IMR-90 (cell line): ENCODE measurements around the gene SLC22A12. TPM values are rescaled to one million over a fixed set of nuclear protein-coding genes. Genes with fewer than 3 reads are reported as not detected.

Source experiments
- ATAC-seq: fragments of 200-7000 bp; cut with Tn5 transposase; 2 replicates; pipeline ENCODE4 v1.9.1; 2020; ENCODE audit warnings: low read depth, mild to moderate bottlenecking, moderate library complexity
- BruUV-seq: library from RNA; stranded (reverse); fragments of 400-500 nt; replicated peaks from 2 replicates; lab custom pipeline; 2021; lab: Mats Ljungman, UMichigan
- CTCF ChIA-PET: fragments of 300-600 bp; formaldehyde crosslinking; extraction: SDS; loops from one replicate; lab custom pipeline; 2021; ENCODE audit warnings: antibody characterized with exemption; lab: Yijun Ruan, JAX
- POLR2A ChIA-PET: fragments of 300-600 bp; sonication (Branson Sonifier 250); formaldehyde crosslinking; loops from one replicate; lab custom pipeline; 2022; ENCODE audit warnings: antibody characterized with exemption; ENCODE audit not compliant: unreplicated experiment; lab: Charles Lee
- DNase-seq: peaks from one replicate; pipeline ENCODE4 v3.0.0; 2013
- H2AFZ ChIP-seq: replicated peaks from 2 replicates; pipeline ENCODE3; 2013; ENCODE audit warnings: low read length, mild to moderate bottlenecking; ENCODE audit not compliant: poor library complexity
- H2AK5ac ChIP-seq: 2 replicates; pipeline ENCODE4 v1.6.1; 2013; ENCODE audit warnings: low read depth, low read length, inconsistent platforms
- H2AK9ac ChIP-seq: replicated peaks from 2 replicates; pipeline ENCODE3; 2013; ENCODE audit warnings: mild to moderate bottlenecking, low read depth, low read length, moderate library complexity; ENCODE audit not compliant: poor library complexity
- H2BK120ac ChIP-seq: 2 replicates; pipeline ENCODE4 v1.6.1; 2013; ENCODE audit warnings: low read depth, low read length, inconsistent platforms
- H2BK15ac ChIP-seq: 3 replicates; pipeline ENCODE4 v1.6.1; 2013; ENCODE audit warnings: low read depth, low read length, inconsistent platforms
- H2BK20ac ChIP-seq: 2 replicates; pipeline ENCODE4 v1.6.1; 2013; ENCODE audit warnings: low read depth, mild to moderate bottlenecking, inconsistent platforms, low read length, moderate library complexity
- H2BK5ac ChIP-seq: 2 replicates; pipeline ENCODE4 v1.6.1; 2013; ENCODE audit warnings: mild to moderate bottlenecking, low read depth, low read length, inconsistent platforms; ENCODE audit not compliant: poor library complexity, severe bottlenecking
- H3K14ac ChIP-seq: replicated peaks from 2 replicates; pipeline ENCODE4 v1.6.1; 2013; ENCODE audit warnings: low read depth, low read length, inconsistent platforms
- H3K18ac ChIP-seq: 2 replicates; pipeline ENCODE4 v1.6.1; 2013; ENCODE audit warnings: low read depth, low read length, control low read depth
- H3K23ac ChIP-seq: 2 replicates; pipeline ENCODE4 v1.6.1; 2013; ENCODE audit warnings: low read depth, low read length, inconsistent platforms
- H3K27ac ChIP-seq: 2 replicates; pipeline ENCODE4 v1.5.1; 2013; ENCODE audit warnings: mild to moderate bottlenecking, control low read depth, low read length; ENCODE audit not compliant: insufficient read depth
- H3K27me3 ChIP-seq: 2 replicates; pipeline ENCODE4 v1.6.1; 2013; ENCODE audit warnings: low read length; ENCODE audit not compliant: control insufficient read depth, insufficient read depth
- H3K36me3 ChIP-seq: 2 replicates; pipeline ENCODE4 v1.6.1; 2013; ENCODE audit warnings: low read length, mixed read lengths; ENCODE audit not compliant: control insufficient read depth, insufficient read depth
- H3K4ac ChIP-seq: 2 replicates; pipeline ENCODE4 v1.6.1; 2013; ENCODE audit warnings: low read depth, low read length, inconsistent platforms
- H3K4me1 ChIP-seq: 2 replicates; pipeline ENCODE4 v1.6.1; 2013; ENCODE audit warnings: low read length, mixed read lengths; ENCODE audit not compliant: control insufficient read depth, insufficient read depth
- H3K4me2 ChIP-seq: 2 replicates; pipeline ENCODE4 v1.6.1; 2013; ENCODE audit warnings: low read depth, mild to moderate bottlenecking, control low read depth, low read length, moderate library complexity
- H3K4me3 ChIP-seq: 2 replicates; pipeline ENCODE4 v1.5.1; 2013; ENCODE audit warnings: low read depth, mild to moderate bottlenecking, control low read depth, low read length, moderate library complexity; ENCODE audit not compliant: insufficient read depth
- H3K56ac ChIP-seq: 2 replicates; pipeline ENCODE4 v1.6.1; 2013; ENCODE audit warnings: low read length, inconsistent platforms; ENCODE audit not compliant: insufficient read depth; ENCODE audit errors: extremely low read depth
- H3K79me1 ChIP-seq, 2 experiments: 2 replicates each; pipeline ENCODE4 v1.6.1; 2013; ENCODE audit warnings: low read length in 2 of 2, inconsistent platforms in 1 of 2, low read depth in 1 of 2
- H3K9ac ChIP-seq: 2 replicates; pipeline ENCODE4 v1.6.1; 2013; ENCODE audit warnings: low read depth, low read length, control low read depth
- H3K9me1 ChIP-seq: 2 replicates; pipeline ENCODE4 v1.6.1; 2013; ENCODE audit warnings: low read length, inconsistent platforms; ENCODE audit not compliant: insufficient read depth
- H3K9me3 ChIP-seq: 2 replicates; pipeline ENCODE4 v1.6.1; 2013; ENCODE audit warnings: low read length; ENCODE audit not compliant: control insufficient read depth, insufficient read depth
- H4K20me1 ChIP-seq: 2 replicates; pipeline ENCODE4 v1.6.1; 2013; ENCODE audit warnings: low read length, inconsistent platforms; ENCODE audit not compliant: insufficient read depth
- H4K5ac ChIP-seq: 2 replicates; pipeline ENCODE4 v1.6.1; 2013; ENCODE audit warnings: mild to moderate bottlenecking, low read depth, low read length, control low read depth
- H4K8ac ChIP-seq, 2 experiments: 2 replicates each; pipeline ENCODE4 v1.6.1; 2013; ENCODE audit warnings: low read depth in 2 of 2, low read length in 2 of 2, control low read depth in 1 of 2, inconsistent platforms in 1 of 2
- H4K91ac ChIP-seq: 2 replicates; pipeline ENCODE4 v1.6.1; 2013; ENCODE audit warnings: low read depth, low read length, inconsistent platforms; ENCODE audit not compliant: insufficient read depth
- BHLHE40 ChIP-seq: fragments of 150-350 bp; IDR thresholded peaks from 2 replicates; pipeline ENCODE4 v1.6.1; 2016; ENCODE audit warnings: mild to moderate bottlenecking, low read depth, low read length
- CHD1 ChIP-seq: IDR thresholded peaks from 2 replicates; pipeline ENCODE4 v1.6.1; 2012; ENCODE audit warnings: low read depth, low read length, improper control_type of control experiment
- MAFK ChIP-seq: IDR thresholded peaks from 2 replicates; pipeline ENCODE4 v1.6.1; 2012; ENCODE audit warnings: low read depth, low read length, improper control_type of control experiment
- MAZ ChIP-seq: IDR thresholded peaks from 2 replicates; pipeline ENCODE4 v1.6.1; 2012; ENCODE audit warnings: low read depth, mild to moderate bottlenecking, low read length, improper control_type of control experiment, moderate library complexity, borderline replicate concordance
- MXI1 ChIP-seq: IDR thresholded peaks from 2 replicates; pipeline ENCODE4 v1.6.1; 2012; ENCODE audit warnings: low read depth, mild to moderate bottlenecking, low read length, moderate library complexity, borderline replicate concordance
- NFE2L2 ChIP-seq: fragments of 150-350 bp; IDR thresholded peaks from 2 replicates; pipeline ENCODE4 v1.6.1; 2016; ENCODE audit warnings: low read depth, mild to moderate bottlenecking, low read length
- POLR2A ChIP-seq: IDR thresholded peaks from 2 replicates; pipeline ENCODE4 v1.6.1; 2012; ENCODE audit warnings: mild to moderate bottlenecking, low read depth, low read length
- RAD21 ChIP-seq: IDR thresholded peaks from 2 replicates; pipeline ENCODE4 v1.6.1; 2012; ENCODE audit warnings: low read length, improper control_type of control experiment
- RCOR1 ChIP-seq: IDR thresholded peaks from 2 replicates; pipeline ENCODE4 v1.6.1; 2012; ENCODE audit warnings: mild to moderate bottlenecking, low read length, improper control_type of control experiment; ENCODE audit not compliant: insufficient replicate concordance
- RFX5 ChIP-seq: IDR thresholded peaks from 2 replicates; pipeline ENCODE4 v1.8.0; 2012; ENCODE audit warnings: low read depth, mild to moderate bottlenecking, low read length, moderate library complexity
- SMC3 ChIP-seq: fragments of 150-350 bp; IDR thresholded peaks from 2 replicates; pipeline ENCODE4 v1.6.1; 2016; ENCODE audit warnings: low read depth, mild to moderate bottlenecking, antibody characterized with exemption, low read length, moderate library complexity
- WGBS, 2 experiments: methylation state at CpG; one replicate each; pipeline versions ENCODE4 v1.1.5 to v1.1.7; 2013; ENCODE audit warnings: missing lambda C conversion rate in 2 of 2; ENCODE audit not compliant: insufficient read length in 1 of 2; ENCODE audit errors: extremely low coverage in 2 of 2; 5-methylcytosine and 5-hydroxymethylcytosine counted together
- dilution Hi-C: fragments of 300-500 bp; cut with HindIII; formaldehyde crosslinking; loops from one replicate; pipeline ENCODE4 v1.14.3; 2018; ENCODE audit warnings: low sequenced_read_pairs; ENCODE audit not compliant: unreplicated experiment
- in situ Hi-C: fragments of 300-500 bp; cut with MboI; formaldehyde crosslinking; loops from 3 replicates; pipeline ENCODE4 v1.14.3; 2019; ENCODE audit warnings: low sequenced_read_pairs, inconsistent platforms, mixed read lengths
- intact Hi-C: fragments of 100-400 bp; cut with micrococcal nuclease; formaldehyde crosslinking; loops from 2 replicates; pipeline ENCODE4 v1.10.0; 2022
- polyA plus RNA-seq, 3 experiments: library from polyadenylated mRNA; depleted of rRNA; stranded (reverse); fragments of >200 nt; gene quantifications; 2 replicates each; pipeline ENCODE4 v1.2.3, GENCODE V29; 2012; ENCODE audit warnings: low replicate concordance in 1 of 3
- total RNA-seq: library from RNA; depleted of rRNA; stranded (reverse); fragments of >200 nt; gene quantifications from 2 replicates; pipeline ENCODE4 v1.2.3, GENCODE V29; 2012
- TF ChIP-seq, protein P1 (sequence below): conservative IDR thresholded peaks from 2 replicates; pipeline ENCODE4 v1.5.1; 2012; ENCODE audit warnings: mild to moderate bottlenecking, low read depth, low read length, improper control_type of control experiment
- TF ChIP-seq, protein P2 (sequence below): fragments of 150-350 bp; IDR thresholded peaks from 2 replicates; pipeline ENCODE4 v1.6.1; 2016; ENCODE audit warnings: low read depth, mild to moderate bottlenecking, low read length, moderate library complexity, borderline replicate concordance

The SLC22A12 gene
- total and polyA plus RNA-seq, 2 of the 4 experiments (the other 2 are of a cell fraction): not detected

DNA sequence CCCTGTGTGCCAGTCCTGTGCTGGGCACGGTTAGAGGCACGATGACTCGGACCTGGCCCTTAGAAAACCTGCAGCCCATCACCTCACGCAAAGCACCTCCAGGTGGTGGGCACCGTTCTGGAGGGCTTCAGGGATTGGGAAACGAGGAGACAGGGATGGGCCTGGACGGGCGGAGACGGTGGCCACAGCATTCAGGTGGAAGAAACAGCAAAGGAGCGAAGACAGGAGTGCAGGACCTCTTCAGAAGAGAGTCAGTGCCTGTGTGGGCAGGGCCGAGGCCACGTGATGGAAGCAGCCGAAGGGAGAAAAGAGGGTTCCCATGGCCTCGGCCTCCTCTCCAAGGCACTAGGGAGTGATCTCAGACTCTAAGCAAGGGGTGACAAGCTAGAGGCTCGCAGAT, 8.1 kb upstream of the SLC22A12 start:
- no peak overlapping the region for H3K56ac ChIP-seq
- H3K27ac ChIP-seq: no peak overlapping the region
- peaks cover 34% of the 10 kb centered on the region for H3K27me3 ChIP-seq
- H2BK20ac ChIP-seq: no peak overlapping the region
- POLR2A ChIA-PET: no interaction called here
- CTCF ChIA-PET: no interaction called here
- in situ Hi-C loops (no loop called here), intact Hi-C loops (no loop called here), dilution Hi-C loops (no loop called here)
- no peak overlapping the region for H3K9ac ChIP-seq
- no peaks in the 10 kb centered on the region for H3K79me1 ChIP-seq
- no peaks in the 10 kb centered on the region for H3K36me3 ChIP-seq
- H2BK120ac ChIP-seq: no peak overlapping the region
- no peak overlapping the region for H2BK5ac ChIP-seq
- no peak overlapping the region for H3K4me3 ChIP-seq
- TF ChIP-seq RCOR1: no peak
- no peak for TF ChIP-seq MAFK
- TF ChIP-seq, protein P1, sequence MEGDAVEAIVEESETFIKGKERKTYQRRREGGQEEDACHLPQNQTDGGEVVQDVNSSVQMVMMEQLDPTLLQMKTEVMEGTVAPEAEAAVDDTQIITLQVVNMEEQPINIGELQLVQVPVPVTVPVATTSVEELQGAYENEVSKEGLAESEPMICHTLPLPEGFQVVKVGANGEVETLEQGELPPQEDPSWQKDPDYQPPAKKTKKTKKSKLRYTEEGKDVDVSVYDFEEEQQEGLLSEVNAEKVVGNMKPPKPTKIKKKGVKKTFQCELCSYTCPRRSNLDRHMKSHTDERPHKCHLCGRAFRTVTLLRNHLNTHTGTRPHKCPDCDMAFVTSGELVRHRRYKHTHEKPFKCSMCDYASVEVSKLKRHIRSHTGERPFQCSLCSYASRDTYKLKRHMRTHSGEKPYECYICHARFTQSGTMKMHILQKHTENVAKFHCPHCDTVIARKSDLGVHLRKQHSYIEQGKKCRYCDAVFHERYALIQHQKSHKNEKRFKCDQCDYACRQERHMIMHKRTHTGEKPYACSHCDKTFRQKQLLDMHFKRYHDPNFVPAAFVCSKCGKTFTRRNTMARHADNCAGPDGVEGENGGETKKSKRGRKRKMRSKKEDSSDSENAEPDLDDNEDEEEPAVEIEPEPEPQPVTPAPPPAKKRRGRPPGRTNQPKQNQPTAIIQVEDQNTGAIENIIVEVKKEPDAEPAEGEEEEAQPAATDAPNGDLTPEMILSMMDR: no peak
- no peak for TF ChIP-seq POLR2A
- TF ChIP-seq RAD21: no peak
- no peak for TF ChIP-seq NFE2L2
- TF ChIP-seq MAZ: no peak
- no peak for TF ChIP-seq CHD1
- no peak for TF ChIP-seq BHLHE40
- TF ChIP-seq, protein P2, sequence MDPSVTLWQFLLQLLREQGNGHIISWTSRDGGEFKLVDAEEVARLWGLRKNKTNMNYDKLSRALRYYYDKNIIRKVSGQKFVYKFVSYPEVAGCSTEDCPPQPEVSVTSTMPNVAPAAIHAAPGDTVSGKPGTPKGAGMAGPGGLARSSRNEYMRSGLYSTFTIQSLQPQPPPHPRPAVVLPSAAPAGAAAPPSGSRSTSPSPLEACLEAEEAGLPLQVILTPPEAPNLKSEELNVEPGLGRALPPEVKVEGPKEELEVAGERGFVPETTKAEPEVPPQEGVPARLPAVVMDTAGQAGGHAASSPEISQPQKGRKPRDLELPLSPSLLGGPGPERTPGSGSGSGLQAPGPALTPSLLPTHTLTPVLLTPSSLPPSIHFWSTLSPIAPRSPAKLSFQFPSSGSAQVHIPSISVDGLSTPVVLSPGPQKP: no peak
- no peak for TF ChIP-seq RFX5
- TF ChIP-seq MXI1: no peak
- no peak for TF ChIP-seq SMC3
- no peaks in the 10 kb centered on the region for H4K20me1 ChIP-seq
- H2AK9ac ChIP-seq: peak overlapping the region; percentile 52
- H3K4me1 ChIP-seq: no peaks in the 10 kb centered on the region
- no peak overlapping the region for H2BK15ac ChIP-seq
- DNase-seq (no peak), ATAC-seq (no peak)
- no peak overlapping the region for H3K4ac ChIP-seq
- no peaks in the 10 kb centered on the region for H3K9me3 ChIP-seq
- no peak overlapping the region for H3K18ac ChIP-seq
- peak overlapping the region; percentile 43 for H2AFZ ChIP-seq
- no TSS peak for BruUV-seq
- H3K9me1 ChIP-seq: peaks cover 3% of the 10 kb centered on the region; the same call in 1 of the 2 replicates
- no peak overlapping the region for H2AK5ac ChIP-seq
- H4K5ac ChIP-seq: no peak overlapping the region
- H3K23ac ChIP-seq: no peak overlapping the region
- 64% methylated on average over 9 of the region's 15 CpGs; no CpG with 5 or more reads in 1 of the 2 experiments for WGBS, 2 experiments
- H3K4me2 ChIP-seq: no peak overlapping the region
- no peak overlapping the region for H3K14ac ChIP-seq
- no peak overlapping the region for H4K91ac ChIP-seq
- no peak overlapping the region for H4K8ac ChIP-seq
